ENCODE measurements around the gene IBA57. TPM values are rescaled to one million over a fixed set of nuclear protein-coding genes. Genes with fewer than 3 reads are reported as not detected.

The IBA57 gene
- total RNA-seq, 2 experiments from 2014 or later, result 9.7 to 10.8 TPM

- no peak for DNase-seq
- Mint-ChIP-seq H3K27ac (no peak overlapping the region), H3K4me3 (no peak overlapping the region), H3K27me3 (no peaks in the 10 kb centered on the region), H3K9me3 (no peaks in the 10 kb centered on the region), H3K36me3 (ENCODE audit: low read depth) (no peaks in the 10 kb centered on the region), H3K4me1 (ENCODE audit: low read depth) (peaks cover 4% of the 10 kb centered on the region)
- TF ChIP-seq CTCF (IDR thresholded peaks at IDR 0.05), result no peak
- POLR2A ChIA-PET, result no interaction called here
- ATAC-seq, result peak; percentile 56
- CTCF ChIA-PET, result no interaction called here
- intact Hi-C loops (cut with micrococcal nuclease), result no loop called here
Observed at GRCh38 chr1:228174482-228175315, 9.1 kb downstream of the IBA57 start.

- ATAC-seq (no peak), DNase-seq (no peak)
- ChIA-PET POLR2A (interaction anchor here (1.1 kb wide), 1 partner anchor 29 kb away, joined by 3 read pairs; no protein-coding TSS in a partner anchor), CTCF (interaction anchor here (6.2 kb wide), 1 partner anchor 9 kb away, joined by 28 read pairs; the partner anchor contains the start of gene IBA57)
- TF ChIP-seq CTCF (IDR thresholded peaks at IDR 0.05), result no peak
- peaks cover 2% of the 10 kb centered on the region for H3K4me1 Mint-ChIP-seq (ENCODE audit: low read depth)
- H3K27ac Mint-ChIP-seq, result no peak overlapping the region
- H3K27me3 Mint-ChIP-seq, result no peaks in the 10 kb centered on the region
- H3K4me3 Mint-ChIP-seq, result no peak overlapping the region
- no peaks in the 10 kb centered on the region for H3K36me3 Mint-ChIP-seq (ENCODE audit: low read depth)
- intact Hi-C loops (cut with micrococcal nuclease), result no loop called here
- no peaks in the 10 kb centered on the region for H3K9me3 Mint-ChIP-seq
Observed at GRCh38 chr1:228175316-228176023, 9.9 kb downstream of the IBA57 start.

GRCh38 chr1:228176024-228176395 is 10.4 kb downstream of the IBA57 start:
- no peak overlapping the region for H3K4me3 Mint-ChIP-seq
- no peak overlapping the region for H3K27ac Mint-ChIP-seq
- no peaks in the 10 kb centered on the region for H3K36me3 Mint-ChIP-seq (ENCODE audit: low read depth)
- DNase-seq (no peak), ATAC-seq (no peak)
- CTCF ChIA-PET, result interaction anchor here (6.2 kb wide), 1 partner anchor 9 kb away, joined by 28 read pairs; the partner anchor contains the start of gene IBA57
- TF ChIP-seq CTCF (IDR thresholded peaks at IDR 0.05), result no peak
- POLR2A ChIA-PET, result interaction anchor here (1.1 kb wide), 1 partner anchor 28 kb away, joined by 3 read pairs; no protein-coding TSS in a partner anchor
- H3K4me1 Mint-ChIP-seq (ENCODE audit: low read depth), result peaks cover 2% of the 10 kb centered on the region
- H3K27me3 Mint-ChIP-seq, result no peaks in the 10 kb centered on the region
- no peaks in the 10 kb centered on the region for H3K9me3 Mint-ChIP-seq
- intact Hi-C loops (cut with micrococcal nuclease), result no loop called here

- Mint-ChIP-seq H3K9me3 (no peaks in the 10 kb centered on the region), H3K27ac (no peak overlapping the region), H3K36me3 (ENCODE audit: low read depth) (no peaks in the 10 kb centered on the region), H3K27me3 (no peaks in the 10 kb centered on the region), H3K4me1 (ENCODE audit: low read depth) (peaks cover 1% of the 10 kb centered on the region), H3K4me3 (no peak overlapping the region)
- DNase-seq (no peak), ATAC-seq (no peak)
- CTCF ChIA-PET, result interaction anchor here (1.0 to 6.2 kb wide), 3 partner anchors 10 to 177 kb away, joined by 3 to 28 read pairs (median 3); partner anchors contain the start of gene IBA57
- no peak for TF ChIP-seq CTCF (IDR thresholded peaks at IDR 0.05)
- POLR2A ChIA-PET, result interaction anchor here (0.6 to 1.1 kb wide), 2 partner anchors 28 to 208 kb away, joined by 3 read pairs; no protein-coding TSS in a partner anchor
- intact Hi-C loops (cut with micrococcal nuclease), result no loop called here
Observed at GRCh38 chr1:228176461-228177182, 11.0 kb downstream of the IBA57 start.

Data from activated CD8-positive, alpha-beta T cell treated with anti-CD3 and anti-CD28 coated beads for 36 hours (primary cell).